ENCODE measurements around the gene CREB3L2.

- TF ChIP-seq, protein P1, sequence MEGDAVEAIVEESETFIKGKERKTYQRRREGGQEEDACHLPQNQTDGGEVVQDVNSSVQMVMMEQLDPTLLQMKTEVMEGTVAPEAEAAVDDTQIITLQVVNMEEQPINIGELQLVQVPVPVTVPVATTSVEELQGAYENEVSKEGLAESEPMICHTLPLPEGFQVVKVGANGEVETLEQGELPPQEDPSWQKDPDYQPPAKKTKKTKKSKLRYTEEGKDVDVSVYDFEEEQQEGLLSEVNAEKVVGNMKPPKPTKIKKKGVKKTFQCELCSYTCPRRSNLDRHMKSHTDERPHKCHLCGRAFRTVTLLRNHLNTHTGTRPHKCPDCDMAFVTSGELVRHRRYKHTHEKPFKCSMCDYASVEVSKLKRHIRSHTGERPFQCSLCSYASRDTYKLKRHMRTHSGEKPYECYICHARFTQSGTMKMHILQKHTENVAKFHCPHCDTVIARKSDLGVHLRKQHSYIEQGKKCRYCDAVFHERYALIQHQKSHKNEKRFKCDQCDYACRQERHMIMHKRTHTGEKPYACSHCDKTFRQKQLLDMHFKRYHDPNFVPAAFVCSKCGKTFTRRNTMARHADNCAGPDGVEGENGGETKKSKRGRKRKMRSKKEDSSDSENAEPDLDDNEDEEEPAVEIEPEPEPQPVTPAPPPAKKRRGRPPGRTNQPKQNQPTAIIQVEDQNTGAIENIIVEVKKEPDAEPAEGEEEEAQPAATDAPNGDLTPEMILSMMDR (IDR thresholded peaks at IDR 0.05) = no peak
- TF ChIP-seq POLR2A (IDR thresholded peaks at IDR 0.05) (no peak), EP300 (IDR thresholded peaks at IDR 0.05) (no peak)
Observed at GRCh38 chr7:137987018-137987349, 14.9 kb downstream of the CREB3L2 start.

Measured in ovary (tissue), 3 donors.